Breast epithelium (tissue), 4 donors: ENCODE measurements around the gene FBXO24. TPM values are rescaled to one million over a fixed set of nuclear protein-coding genes. Genes with fewer than 3 reads are reported as not detected.

Source experiments
- DNase-seq, 2 donors: peaks; one replicate each; pipeline ENCODE4 v3.0.0-alpha.2; 2019; ENCODE audit warnings: low spot score in 2 of 2
- H3K27ac ChIP-seq, 2 donors: fragments of 200-600 bp; sonication (generic) in 1 of 2; one replicate each; pipeline ENCODE4 v1.5.1; 2016 to 2019; ENCODE audit warnings: mild to moderate bottlenecking in 1 of 2
- H3K27me3 ChIP-seq, 2 donors: fragments of 200-600 bp; sonication (generic) in 1 of 2; one replicate each; pipeline versions ENCODE4 v1.5.1 to v1.6.0; 2017 to 2019; ENCODE audit warnings: control low read depth in 1 of 2, mild to moderate bottlenecking in 1 of 2
- H3K36me3 ChIP-seq: fragments of 200-600 bp; one replicate; pipeline ENCODE4 v1.5.1; 2019
- H3K4me1 ChIP-seq, 2 donors: fragments of 200-600 bp; sonication (generic); one replicate each; pipeline ENCODE4 v1.5.1; 2016 to 2019; ENCODE audit warnings: control low read depth in 1 of 2
- H3K4me3 ChIP-seq, 3 donors: fragments of 200-600 bp; sonication (generic); 1 replicate in 2 of 3; 2 replicates in 1 of 3; pipeline ENCODE4 v1.5.1; 2016 to 2019; ENCODE audit warnings: mild to moderate bottlenecking in 3 of 3, moderate library complexity in 2 of 3
- H3K9me3 ChIP-seq, 2 donors: fragments of 200-600 bp; sonication (generic) in 1 of 2; one replicate each; pipeline ENCODE4 v1.5.1; 2016 to 2019; ENCODE audit warnings: control low read depth in 1 of 2
- CTCF ChIP-seq, 3 donors: fragments of 450-650 bp; IDR thresholded peaks; one replicate each; pipeline ENCODE4 v1.5.1; 2016 to 2017; ENCODE audit warnings: antibody characterized with exemption in 3 of 3, mild to moderate bottlenecking in 3 of 3, moderate library complexity in 3 of 3
- POLR2A ChIP-seq: fragments of 450-650 bp; IDR thresholded peaks from one replicate; pipeline ENCODE4 v1.6.1; 2016; ENCODE audit warnings: antibody characterized with exemption, mild to moderate bottlenecking, moderate library complexity
- POLR2AphosphoS5 ChIP-seq, 3 donors: sonication (generic); formaldehyde crosslinking; IDR thresholded peaks; one replicate each; pipeline ENCODE4 v1.6.1; 2017; ENCODE audit warnings: antibody characterized with exemption in 3 of 3
- intact Hi-C: fragments of 100-400 bp; cut with DNase I; formaldehyde crosslinking; loops from one replicate; pipeline ENCODE4 v1.15.1; 2023; ENCODE audit warnings: low total_unique reads
- total RNA-seq, 3 donors: library from RNA; depleted of rRNA; stranded (reverse); fragments of >200 nt; gene quantifications; one replicate each; pipeline ENCODE4 v1.1.0, GENCODE V29; 2016

FBXO24 gene
- total RNA-seq, 3 donors from 2014 or later = 0.59 to 0.98 TPM; not detected in 1

- Histone ChIP-seq H3K4me3 (no peak overlapping the region), H3K4me1 (peaks cover 0 to 4% of the 10 kb centered on the region in 2 donors), H3K9me3 (no peaks in the 10 kb centered on the region), H3K27ac (no peak overlapping the region), H3K36me3 (peaks cover 8% of the 10 kb centered on the region), H3K27me3 (no peaks in the 10 kb centered on the region)
- TF ChIP-seq CTCF (IDR thresholded peaks at IDR 0.05) = no peak
- no peak for TF ChIP-seq POLR2A
- TF ChIP-seq POLR2AphosphoS5 (IDR thresholded peaks at IDR 0.05) = no peak
- intact Hi-C loops = loop anchor here (10.0 kb wide), 2 partner anchors 112 to 1302 kb away; no protein-coding TSS in a partner anchor
- DNase-seq = no peak
Measured at GRCh38 chr7:100572949-100573675, 13.0 kb upstream of the FBXO24 start.

GRCh38 chr7:100573691-100574361 lies 12.3 kb upstream of the FBXO24 start, which contains the start of gene SAP25:
SAP25 (minus strand) TSS chr7:100573900; CDS start chr7:100573742, 158 bp downstream.
- Histone ChIP-seq H3K27me3 (no peaks in the 10 kb centered on the region), H3K4me3 (no peak within 1 kb of the TSS)

GRCh38 chr7:100574362-100575205 lies 11.5 kb upstream of the FBXO24 start:
- TF ChIP-seq POLR2A (no peak), POLR2AphosphoS5 (IDR thresholded peaks at IDR 0.05) (no peak), CTCF (IDR thresholded peaks at IDR 0.05) (no peak)
- intact Hi-C loops = loop anchor here (5.0 to 10.0 kb wide), 3 partner anchors 110 to 1300 kb away; no protein-coding TSS in a partner anchor
- H3K27me3 ChIP-seq = no peaks in the 10 kb centered on the region
- peaks cover 8% of the 10 kb centered on the region for H3K36me3 ChIP-seq
- H3K9me3 ChIP-seq = no peaks in the 10 kb centered on the region
- no peak overlapping the region for H3K4me3 ChIP-seq
- DNase-seq = no peak
- peaks cover 0 to 4% of the 10 kb centered on the region in 2 donors for H3K4me1 ChIP-seq
- H3K27ac ChIP-seq = no peak overlapping the region

More at GRCh38 chr7:100573691-100574361, 12.3 kb upstream of the FBXO24 start, which contains the start of gene SAP25:
- peaks cover 8% of the 10 kb centered on the region for H3K36me3 ChIP-seq
- no peak for DNase-seq
- TF ChIP-seq POLR2AphosphoS5 (IDR thresholded peaks at IDR 0.05) = no peak
- TF ChIP-seq POLR2A = no peak
- TF ChIP-seq CTCF (IDR thresholded peaks at IDR 0.05) = no peak
- intact Hi-C loops = loop anchor here (10.0 kb wide), 2 partner anchors 111 to 1301 kb away; no protein-coding TSS in a partner anchor
- no peaks in the 10 kb centered on the region for H3K9me3 ChIP-seq
- H3K27ac ChIP-seq = no peak within 1 kb of the TSS
- H3K4me1 ChIP-seq = peaks cover 0 to 4% of the 10 kb centered on the region in 2 donors

- H3K4me3 ChIP-seq = no peak overlapping the region
- H3K36me3 ChIP-seq = peaks cover 8% of the 10 kb centered on the region
- H3K9me3 ChIP-seq = no peaks in the 10 kb centered on the region
- intact Hi-C loops = loop anchor here (5.0 to 10.0 kb wide), 3 partner anchors 110 to 1300 kb away; no protein-coding TSS in a partner anchor
- no peak for TF ChIP-seq CTCF (IDR thresholded peaks at IDR 0.05)
- no peak for TF ChIP-seq POLR2AphosphoS5 (IDR thresholded peaks at IDR 0.05)
- no peak for TF ChIP-seq POLR2A
- no peaks in the 10 kb centered on the region for H3K27me3 ChIP-seq
- no peak overlapping the region for H3K27ac ChIP-seq
- H3K4me1 ChIP-seq = peaks cover 0 to 2% of the 10 kb centered on the region in 2 donors
- DNase-seq = no peak
Measured at GRCh38 chr7:100575206-100575631, 10.9 kb upstream of the FBXO24 start.
